RWPE2 (cell line): ENCODE data around the gene SYT7.
A peak's percentile ranks its signal among the peaks of the same experiment; 100 is the strongest.
"Not testable (repeated sequence)": the region's sequence is repeated elsewhere in the genome, so short reads cannot be mapped to it uniquely, and the experiment has no call there.

Source experiments
- ATAC-seq: fragments of 200-7000 bp; cut with Tn5 transposase; 3 replicates; pipeline ENCODE4 v1.9.1; 2021; ENCODE audit warnings: low read depth
- DNase-seq: peaks from one replicate; pipeline ENCODE4 v3.0.0-alpha.2; 2020; ENCODE audit warnings: low spot score
- H3K27ac ChIP-seq: fragments of 450-650 bp; 2 replicates; pipeline ENCODE4 v1.5.1; 2017; ENCODE audit warnings: mild to moderate bottlenecking; ENCODE audit not compliant: poor library complexity, severe bottlenecking
- H3K27me3 ChIP-seq: fragments of 250-450 bp; sonication (Bioruptor Pico); 2 replicates; pipeline ENCODE4 v1.5.1; 2021; ENCODE audit warnings: mild to moderate bottlenecking, moderate library complexity; ENCODE audit not compliant: insufficient read depth, poor library complexity, severe bottlenecking
- H3K36me3 ChIP-seq: fragments of 250-450 bp; sonication (Bioruptor Pico); 2 replicates; pipeline ENCODE4 v1.5.1; 2020; ENCODE audit warnings: low read depth, mild to moderate bottlenecking, moderate library complexity
- H3K4me1 ChIP-seq: fragments of 250-450 bp; sonication (Bioruptor Pico); 2 replicates; pipeline ENCODE4 v1.5.1; 2021; ENCODE audit warnings: mild to moderate bottlenecking, moderate library complexity; ENCODE audit not compliant: insufficient read depth, poor library complexity, severe bottlenecking
- H3K4me3 ChIP-seq: fragments of 250-450 bp; sonication (Bioruptor Pico); 2 replicates; pipeline ENCODE4 v1.5.1; 2021; ENCODE audit warnings: mild to moderate bottlenecking, moderate library complexity; ENCODE audit not compliant: severe bottlenecking
- H3K9me3 ChIP-seq: fragments of 250-450 bp; sonication (Bioruptor Pico); 2 replicates; pipeline ENCODE4 v1.5.1; 2021; ENCODE audit warnings: mild to moderate bottlenecking, moderate library complexity; ENCODE audit not compliant: severe bottlenecking
- CTCF ChIP-seq: fragments of 450-650 bp; IDR thresholded peaks from one replicate; pipeline ENCODE4 v1.5.1; 2017; ENCODE audit warnings: mild to moderate bottlenecking, moderate library complexity; ENCODE audit not compliant: poor library complexity, severe bottlenecking

Gene SYT7

GRCh38 chr11:61619471-61620226 lies 38.8 kb upstream of the SYT7 start:
- no peaks in the 10 kb centered on the region for H3K9me3 ChIP-seq
- no peaks in the 10 kb centered on the region for H3K36me3 ChIP-seq
- H3K4me1 ChIP-seq: peaks cover 24% of the 10 kb centered on the region
- no peaks in the 10 kb centered on the region for H3K27me3 ChIP-seq
- ATAC-seq (no peak), DNase-seq (no peak)
- H3K4me3 ChIP-seq: no peak overlapping the region
- TF ChIP-seq CTCF: no peak
- H3K27ac ChIP-seq: no peak overlapping the region

- no peaks in the 10 kb centered on the region for H3K9me3 ChIP-seq
- H3K4me1 ChIP-seq: peaks cover 24% of the 10 kb centered on the region
- ATAC-seq (no peak), DNase-seq (no peak)
- H3K27ac ChIP-seq: no peak overlapping the region
- H3K4me3 ChIP-seq: no peak overlapping the region
- H3K36me3 ChIP-seq: no peaks in the 10 kb centered on the region
- TF ChIP-seq CTCF: no peak
- no peaks in the 10 kb centered on the region for H3K27me3 ChIP-seq
These were observed 38.1 kb upstream of the SYT7 start for GRCh38 chr11:61618978-61619377.

- Histone ChIP-seq H3K4me1 (peaks cover 24% of the 10 kb centered on the region), H3K27ac (peak overlapping the region; percentile 88), H3K36me3 (no peaks in the 10 kb centered on the region), H3K4me3 (no peak overlapping the region), H3K27me3 (no peaks in the 10 kb centered on the region), H3K9me3 (no peaks in the 10 kb centered on the region)
- no peak for ATAC-seq
- TF ChIP-seq CTCF: peak; percentile 7
- no peak for DNase-seq
These were observed 36.6 kb upstream of the SYT7 start for GRCh38 chr11:61617515-61617914.

- Histone ChIP-seq H3K36me3 (no peaks in the 10 kb centered on the region), H3K9me3 (no peaks in the 10 kb centered on the region), H3K27ac (peak overlapping the region; percentile 88), H3K27me3 (no peaks in the 10 kb centered on the region), H3K4me1 (peaks cover 24% of the 10 kb centered on the region), H3K4me3 (no peak overlapping the region)
- TF ChIP-seq CTCF: peak; percentile 22
- DNase-seq (no peak), ATAC-seq (peak; percentile 83)
These were observed 35.6 kb upstream of the SYT7 start for GRCh38 chr11:61616434-61616833.

- ATAC-seq, H3K9me3 ChIP-seq, H3K4me3 ChIP-seq, H3K36me3 ChIP-seq, H3K27me3 ChIP-seq, DNase-seq: not testable (repeated sequence)
- peak overlapping the region; percentile 88 for H3K27ac ChIP-seq
- H3K4me1 ChIP-seq: peaks cover 24% of the 10 kb centered on the region
These were observed 33.9 kb upstream of the SYT7 start for GRCh38 chr11:61614782-61615181.
